HTERT RPE-1 (cell line): ENCODE results near the gene PAOX.
"Not testable (repeated sequence)": the region's sequence is repeated elsewhere in the genome, so short reads cannot be mapped to it uniquely, and the experiment has no call there.

Source experiments
- in situ Hi-C: fragments of 300-500 bp; cut with MboI; formaldehyde crosslinking; loops from 4 replicates; pipeline ENCODE4 v1.14.3; 2020; ENCODE audit warnings: low sequenced_read_pairs

PAOX gene

GRCh38 chr10:133383551-133383950, 4.5 kb downstream of the PAOX start:
- in situ Hi-C loops: no loop called here

GRCh38 chr10:133384071-133384470, 5.0 kb downstream of the PAOX start:
- in situ Hi-C loops: no loop called here

DNA sequence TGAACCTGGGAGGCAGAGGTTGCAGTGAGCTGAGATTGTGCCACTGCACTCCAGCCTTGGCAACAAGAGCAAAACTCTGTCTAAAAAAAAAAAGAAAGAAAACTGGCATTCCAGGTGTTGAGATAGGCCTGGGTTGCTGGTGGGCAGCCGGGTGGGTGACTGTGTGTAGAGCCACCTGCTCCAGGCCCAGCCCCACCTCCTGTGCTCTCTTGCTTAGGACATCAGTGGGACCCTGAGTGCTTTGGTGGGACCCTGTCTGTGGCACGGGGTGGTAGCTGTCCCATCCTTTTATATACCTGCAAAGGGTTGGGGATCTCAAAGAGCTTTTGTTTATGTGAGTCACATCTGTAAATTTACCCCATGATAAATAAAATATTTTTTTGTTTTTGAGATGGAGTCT, 6.2 kb downstream of the PAOX start:
- in situ Hi-C loops: no loop called here

DNA sequence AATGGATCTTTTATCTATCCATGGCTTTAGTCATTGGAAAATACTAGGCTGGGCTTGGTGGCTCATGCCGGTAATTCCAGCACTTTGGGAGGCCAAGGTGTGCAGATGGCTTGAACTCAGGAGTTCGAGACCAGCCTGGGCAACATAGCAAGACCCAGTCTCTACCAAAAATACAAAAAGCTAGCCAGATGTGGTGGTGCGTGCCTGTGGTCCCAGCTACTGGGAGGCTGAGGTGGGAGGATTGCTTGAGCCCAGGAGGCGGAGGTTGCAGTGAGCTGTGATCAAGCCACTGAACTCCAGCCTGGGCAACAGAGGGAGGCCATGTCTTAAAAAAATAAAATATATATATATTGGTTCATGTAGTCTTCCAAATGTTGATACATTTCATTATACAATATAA, 7.9 kb downstream of the PAOX start:
- in situ Hi-C loops: not testable (repeated sequence)

- in situ Hi-C loops: no loop called here
Measured at GRCh38 chr10:133388236-133388972, 9.3 kb downstream of the PAOX start.

GRCh38 chr10:133388973-133389818, 10.1 kb downstream of the PAOX start:
- in situ Hi-C loops: no loop called here

- in situ Hi-C loops: no loop called here
Measured at GRCh38 chr10:133390597-133391248, 11.7 kb downstream of the PAOX start.

- in situ Hi-C loops: no loop called here
Measured at GRCh38 chr10:133391249-133391635, 12.2 kb downstream of the PAOX start.

DNA sequence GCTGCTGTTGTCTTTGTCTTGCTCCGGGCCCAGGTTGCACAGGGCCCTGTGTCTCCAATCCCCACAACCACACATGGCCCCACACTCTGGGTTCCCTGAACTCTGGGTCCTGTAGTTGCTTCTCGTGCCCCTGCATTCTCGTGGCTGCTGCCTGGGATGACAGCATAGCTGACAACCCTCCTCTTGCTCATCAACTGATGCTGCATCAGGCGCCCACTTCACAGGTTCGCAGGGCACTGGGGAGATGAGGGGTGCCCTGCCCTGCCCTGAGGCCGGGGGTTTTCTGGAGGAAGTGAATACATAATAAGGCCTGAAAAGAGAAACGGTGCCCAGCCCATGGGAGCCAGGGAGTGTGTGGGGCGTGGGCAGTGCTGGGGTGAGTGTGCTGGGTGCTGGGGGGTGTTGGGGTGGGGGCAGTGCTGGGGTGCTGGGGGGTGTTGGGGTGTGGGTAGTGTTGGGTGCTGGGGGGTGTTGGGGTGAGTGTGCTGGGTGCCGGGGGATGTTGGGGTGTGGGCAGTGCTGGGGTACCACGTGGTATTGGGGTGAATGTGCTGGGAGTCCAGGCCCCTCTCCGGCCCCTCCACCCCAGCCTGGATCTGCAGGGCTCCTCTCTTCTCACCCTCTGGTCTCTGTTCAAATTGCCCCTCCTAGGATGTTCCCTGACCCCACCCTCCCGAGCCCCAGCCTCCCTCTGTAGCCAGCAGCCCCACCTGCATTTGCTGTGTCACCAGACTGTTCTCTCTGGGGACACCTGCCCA, 12.9 kb downstream of the PAOX start:
- in situ Hi-C loops: no loop called here

DNA sequence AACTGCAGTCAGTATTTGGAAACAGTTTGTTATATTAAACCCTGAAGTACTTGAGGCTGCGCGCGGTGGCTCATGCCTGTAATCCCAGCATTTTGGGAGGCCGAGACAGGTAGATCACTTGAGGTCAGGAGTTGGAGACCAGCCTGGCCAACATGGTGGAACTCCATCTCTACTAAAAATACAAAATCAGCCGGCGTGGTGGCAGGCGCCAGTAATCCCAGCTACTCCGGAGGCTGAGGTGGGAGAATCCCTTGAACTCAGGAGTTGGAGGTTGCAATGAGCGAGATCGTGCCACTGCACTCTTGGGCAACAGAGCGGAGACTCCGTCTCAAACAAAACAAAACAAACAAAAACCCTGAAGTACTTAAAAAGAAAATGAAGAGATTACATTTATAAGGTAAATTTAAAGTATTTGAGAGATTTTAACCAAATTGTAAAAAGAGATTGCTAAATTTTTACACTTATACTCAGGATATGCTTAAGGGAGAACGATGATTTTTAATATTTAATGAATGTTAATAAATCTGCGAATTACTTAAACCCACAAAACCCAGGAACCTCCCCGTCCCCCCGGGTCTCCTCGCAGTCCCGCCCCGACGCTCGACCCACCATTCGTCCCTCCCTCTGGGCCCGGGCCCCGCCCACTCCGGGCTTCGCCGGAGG, 14.5 kb downstream of the PAOX start:
- in situ Hi-C loops: no loop called here

GRCh38 chr10:133394064-133394663, 15.1 kb downstream of the PAOX start, which contains the start of gene MTG1:
TSS of gene MTG1 (plus strand) at chr10:133394157. CDS start at chr10:133394221, 64 bp downstream.
- in situ Hi-C loops: no loop called here

DNA sequence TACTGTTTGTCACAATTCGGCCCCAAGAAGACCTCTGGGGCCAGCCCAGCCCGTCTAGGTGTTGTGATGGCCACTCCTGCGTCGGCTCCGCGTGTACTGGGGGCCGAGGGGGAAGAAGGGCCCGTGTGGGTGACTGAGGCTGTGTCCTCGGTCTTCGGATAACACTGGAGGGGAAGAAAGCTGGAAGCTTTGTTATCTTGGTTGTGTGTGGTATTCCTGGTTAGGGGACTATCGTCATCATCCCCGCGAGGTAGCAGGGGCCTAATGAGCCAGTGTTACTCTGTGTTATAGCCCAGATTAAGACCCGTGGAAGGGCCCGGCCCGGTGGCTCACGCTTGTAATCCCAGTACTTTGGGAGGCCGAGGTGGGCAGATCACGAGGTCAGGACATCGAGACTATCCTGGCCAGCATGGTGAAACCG, 15.7 kb downstream of the PAOX start:
- in situ Hi-C loops: no loop called here

DNA sequence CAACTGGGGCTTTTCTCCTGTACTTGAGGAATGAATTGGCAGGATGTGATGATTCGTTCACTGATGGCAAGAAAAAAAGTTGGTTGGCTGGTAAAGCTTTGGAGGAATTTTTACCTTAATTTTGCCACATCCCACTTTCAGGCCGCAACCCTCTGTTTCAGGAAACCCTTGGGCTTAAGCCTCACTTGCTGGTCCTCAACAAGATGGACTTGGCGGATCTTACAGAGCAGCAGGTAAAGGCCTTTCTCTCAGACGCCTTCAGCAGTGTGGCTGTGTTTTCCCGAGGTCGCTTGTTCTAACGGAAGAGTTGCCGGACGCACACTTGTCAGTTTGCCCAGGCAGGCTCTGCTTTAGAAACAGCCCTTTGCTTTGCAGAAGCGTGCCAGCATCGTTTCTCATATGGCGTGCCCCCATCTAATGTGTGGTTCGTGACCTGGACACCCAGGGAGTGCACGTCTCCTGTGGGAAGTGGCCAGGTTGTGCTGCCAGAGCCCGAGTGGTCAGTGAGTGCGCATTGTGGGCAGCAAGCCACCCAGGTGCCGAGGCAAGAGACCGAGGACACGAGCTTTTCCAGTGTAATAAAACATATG, 17.1 kb downstream of the PAOX start:
- in situ Hi-C loops: no loop called here

GRCh38 chr10:133397938-133398337, 18.9 kb downstream of the PAOX start:
- in situ Hi-C loops: no loop called here

- in situ Hi-C loops: no loop called here
Measured at GRCh38 chr10:133399123-133399601, 20.1 kb downstream of the PAOX start.

- in situ Hi-C loops: no loop called here
Measured at GRCh38 chr10:133400624-133401424, 21.8 kb downstream of the PAOX start.

DNA sequence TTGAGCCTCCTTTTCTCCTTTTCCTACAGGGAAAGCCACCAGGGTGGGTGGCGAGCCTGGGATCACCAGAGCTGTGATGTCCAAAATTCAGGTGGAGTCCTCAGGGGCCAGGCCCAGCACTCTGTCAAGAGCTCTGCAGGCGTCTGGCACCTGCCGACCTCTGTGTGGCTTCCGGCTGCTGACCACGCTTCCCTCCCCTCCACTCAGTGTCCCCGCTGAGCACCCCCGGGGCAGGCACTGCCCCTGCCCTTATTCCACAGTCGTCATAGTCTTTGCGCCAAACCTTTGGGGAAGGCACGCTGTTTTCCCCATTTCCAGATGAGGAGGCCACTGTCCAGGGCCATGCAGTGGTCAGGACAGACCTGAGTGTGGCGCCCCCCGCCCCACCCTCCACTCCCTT, 22.4 kb downstream of the PAOX start:
- in situ Hi-C loops: no loop called here

GRCh38 chr10:133401981-133402725, 23.1 kb downstream of the PAOX start:
- in situ Hi-C loops: no loop called here
